GM08714 (cell line): ENCODE data around the gene TLE6.
"Not testable (repeated sequence)": the region's sequence is repeated elsewhere in the genome, so short reads cannot be mapped to it uniquely, and the experiment has no call there.

ENCODE experiments used
- H3K4me3 ChIP-seq: fragments of 200-500 bp; sonication (Bioruptor generic); 2 replicates; pipeline ENCODE4 v1.5.1; 2014; ENCODE audit warnings: mild to moderate bottlenecking, low read length, inconsistent platforms
- ZNF274 ChIP-seq: IDR thresholded peaks from 2 replicates; pipeline ENCODE4 v1.6.1; 2012; ENCODE audit warnings: mild to moderate bottlenecking, low read depth, low read length

Gene TLE6

GRCh38 chr19:3036119-3036976, 59.0 kb downstream of the TLE6 start:
- H3K4me3 ChIP-seq = peak overlapping the region; percentile 63
- no peak for TF ChIP-seq ZNF274

GRCh38 chr19:3036977-3037544, 59.7 kb downstream of the TLE6 start:
- H3K4me3 ChIP-seq = not testable (repeated sequence)

GRCh38 chr19:3038214-3038613, 60.9 kb downstream of the TLE6 start:
- H3K4me3 ChIP-seq = no peak overlapping the region
- TF ChIP-seq ZNF274 = no peak

- TF ChIP-seq ZNF274 = no peak
- no peak overlapping the region for H3K4me3 ChIP-seq
These were observed 61.8 kb downstream of the TLE6 start for GRCh38 chr19:3039125-3039524.

- TF ChIP-seq ZNF274 = no peak
- no peak overlapping the region for H3K4me3 ChIP-seq
These were observed 62.3 kb downstream of the TLE6 start for GRCh38 chr19:3039641-3040077.

GRCh38 chr19:3041327-3041726, 64.0 kb downstream of the TLE6 start:
- no peak for TF ChIP-seq ZNF274
- H3K4me3 ChIP-seq = no peak overlapping the region

GRCh38 chr19:3041761-3042620, 64.6 kb downstream of the TLE6 start:
- no peak overlapping the region for H3K4me3 ChIP-seq

GRCh38 chr19:3042621-3043267, 65.4 kb downstream of the TLE6 start:
- no peak overlapping the region for H3K4me3 ChIP-seq
- TF ChIP-seq ZNF274 = no peak

More at GRCh38 chr19:3041761-3042620, 64.6 kb downstream of the TLE6 start:
- TF ChIP-seq ZNF274 = no peak
